Kidney capillary endothelial cell (primary cell): ENCODE data around the gene NCOA5.
A peak's percentile ranks its signal among the peaks of the same experiment; 100 is the strongest.

ENCODE experiments used
- DNase-seq: peaks from one replicate; pipeline ENCODE4 v3.0.0-alpha.2; 2018; ENCODE audit warnings: low spot score

Gene NCOA5

DNA sequence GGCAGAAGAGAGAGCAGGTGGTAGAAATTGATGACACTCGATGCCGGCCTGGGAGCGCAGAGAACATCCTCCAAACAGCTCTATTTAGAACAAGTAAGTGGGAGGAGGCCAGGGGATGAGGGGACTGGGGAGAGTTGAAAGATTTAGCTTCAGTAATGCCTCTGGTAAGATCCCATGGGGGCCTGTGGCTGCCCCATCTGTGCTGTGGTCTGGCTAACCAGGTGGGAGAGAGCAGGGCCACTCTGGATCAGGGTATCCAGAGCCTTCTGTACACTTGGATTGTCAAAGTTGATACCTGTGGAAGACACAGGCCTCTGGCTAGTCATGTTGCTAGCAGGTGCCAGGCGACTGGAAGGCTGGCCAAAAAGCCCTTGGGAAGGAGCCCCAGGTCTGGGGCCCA is 27.6 kb downstream of the NCOA5 start:
- DNase-seq = no peak

DNA sequence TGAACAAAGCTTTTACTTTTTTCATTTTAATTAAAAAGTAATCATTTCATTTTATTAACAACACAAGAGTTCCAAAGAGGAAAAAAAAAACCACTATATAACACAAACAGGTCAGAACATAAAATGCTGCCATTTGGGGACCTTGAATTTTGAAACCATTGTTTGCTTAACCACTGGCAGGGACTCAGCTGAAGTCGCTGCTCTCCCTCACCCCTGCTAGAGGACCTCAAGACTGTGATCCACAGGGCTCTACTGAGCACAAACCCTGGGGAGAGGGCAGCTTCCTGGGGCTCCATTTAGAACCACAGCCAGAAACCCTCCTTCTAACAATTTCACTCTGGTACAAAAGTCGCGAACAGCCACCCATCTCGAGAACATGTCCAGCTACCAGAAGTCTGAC is 28.8 kb downstream of the NCOA5 start:
- DNase-seq = no peak

DNA sequence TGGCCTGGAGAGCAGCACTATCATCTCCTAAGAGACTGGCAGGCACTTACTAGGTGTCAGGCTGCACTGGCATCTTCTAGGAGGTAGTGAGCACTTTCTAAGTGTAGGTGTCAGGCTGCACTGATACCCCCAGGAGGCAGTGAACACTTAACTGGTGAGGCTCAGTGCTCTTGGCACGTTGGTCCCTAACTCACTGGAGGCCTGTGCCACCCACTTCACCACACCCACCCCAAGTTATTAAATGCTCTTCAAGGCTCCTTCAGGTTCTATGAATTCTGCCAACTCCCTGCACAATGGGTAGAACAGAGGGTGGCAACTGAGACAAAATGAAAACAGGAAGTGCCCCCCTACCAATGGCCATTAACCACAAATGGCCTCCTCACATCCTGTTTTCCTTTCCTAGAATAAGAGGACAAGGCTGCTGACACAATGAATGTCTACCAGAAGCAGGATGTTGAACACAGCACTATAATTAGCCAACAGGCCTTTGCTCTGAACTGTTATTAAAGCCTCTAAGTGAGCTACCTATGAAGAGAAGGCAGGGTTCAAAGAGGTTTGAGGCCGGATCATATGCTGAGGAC is 29.4 kb downstream of the NCOA5 start:
- peak; percentile 61 for DNase-seq

DNA sequence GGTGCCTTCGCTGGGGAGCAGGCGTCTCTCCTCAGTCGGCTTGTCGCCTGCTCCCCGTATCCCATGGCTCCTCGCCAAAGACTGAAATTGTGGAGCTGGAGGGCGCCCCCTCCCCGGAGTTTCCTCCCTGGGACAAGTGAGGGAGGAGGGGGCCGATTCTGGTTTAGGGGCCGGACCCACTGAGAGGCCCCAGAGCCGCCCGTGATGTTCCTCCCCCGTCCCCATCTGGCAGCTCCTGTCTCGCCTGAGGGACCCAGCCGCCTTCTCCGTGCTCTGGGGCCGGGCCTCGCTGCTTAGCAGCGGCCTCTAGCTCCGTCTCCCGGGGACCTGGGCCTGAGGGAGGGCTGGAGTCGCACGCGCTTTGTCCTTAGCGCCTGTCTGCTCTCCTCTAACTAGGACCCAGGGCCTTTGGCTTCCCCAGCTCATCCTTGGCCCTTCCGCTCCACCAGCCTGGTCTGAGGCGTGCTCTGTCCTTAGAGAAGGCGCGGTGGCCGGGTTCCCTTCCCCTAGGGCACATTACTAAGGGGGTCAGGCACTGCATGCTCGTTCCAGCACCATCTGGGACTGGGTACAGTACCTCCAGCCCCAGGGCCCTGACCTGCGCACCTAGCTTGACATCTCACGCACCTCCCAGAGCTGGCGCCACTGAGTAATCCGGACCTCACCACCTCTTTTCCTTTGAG is 31.0 kb downstream of the NCOA5 start:
- no peak for DNase-seq

DNA sequence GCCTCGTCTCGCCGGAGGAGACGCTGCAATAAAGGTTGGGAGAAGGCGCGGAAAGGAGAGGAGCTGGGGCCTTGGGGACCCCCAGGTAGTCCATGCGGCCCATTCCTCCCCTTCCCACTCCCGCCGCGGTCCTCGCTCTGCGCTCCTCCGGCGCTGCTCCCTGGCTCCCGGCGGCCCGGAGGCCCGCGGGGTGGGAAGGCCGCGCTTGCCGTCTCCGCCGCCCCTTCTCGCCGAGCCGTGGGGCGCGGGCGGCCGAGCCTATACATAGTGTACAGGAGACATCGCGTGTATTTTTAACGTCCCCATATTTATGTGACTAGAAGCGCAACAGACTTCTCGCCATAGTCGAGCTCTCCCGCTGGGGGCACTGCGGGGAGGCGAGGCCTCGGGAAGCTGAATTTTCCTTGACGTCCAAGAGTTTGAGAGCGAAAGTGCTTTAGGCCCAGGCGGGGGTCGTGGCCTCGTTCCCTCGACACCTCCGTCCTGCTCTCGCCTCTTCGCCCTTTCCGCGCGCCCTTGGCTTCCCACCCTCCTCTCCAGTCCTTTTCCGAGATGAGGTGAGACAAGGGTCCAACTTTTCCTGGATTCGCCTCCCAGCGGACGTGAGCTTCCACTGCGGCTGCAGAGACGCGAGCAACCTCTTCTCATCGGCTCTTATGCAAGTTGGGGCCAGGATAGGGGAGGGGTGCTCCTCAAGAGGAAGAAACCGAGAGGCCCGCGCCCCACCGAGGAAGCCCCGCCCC is 31.7 kb downstream of the NCOA5 start:
- peak; percentile 38 for DNase-seq

DNA sequence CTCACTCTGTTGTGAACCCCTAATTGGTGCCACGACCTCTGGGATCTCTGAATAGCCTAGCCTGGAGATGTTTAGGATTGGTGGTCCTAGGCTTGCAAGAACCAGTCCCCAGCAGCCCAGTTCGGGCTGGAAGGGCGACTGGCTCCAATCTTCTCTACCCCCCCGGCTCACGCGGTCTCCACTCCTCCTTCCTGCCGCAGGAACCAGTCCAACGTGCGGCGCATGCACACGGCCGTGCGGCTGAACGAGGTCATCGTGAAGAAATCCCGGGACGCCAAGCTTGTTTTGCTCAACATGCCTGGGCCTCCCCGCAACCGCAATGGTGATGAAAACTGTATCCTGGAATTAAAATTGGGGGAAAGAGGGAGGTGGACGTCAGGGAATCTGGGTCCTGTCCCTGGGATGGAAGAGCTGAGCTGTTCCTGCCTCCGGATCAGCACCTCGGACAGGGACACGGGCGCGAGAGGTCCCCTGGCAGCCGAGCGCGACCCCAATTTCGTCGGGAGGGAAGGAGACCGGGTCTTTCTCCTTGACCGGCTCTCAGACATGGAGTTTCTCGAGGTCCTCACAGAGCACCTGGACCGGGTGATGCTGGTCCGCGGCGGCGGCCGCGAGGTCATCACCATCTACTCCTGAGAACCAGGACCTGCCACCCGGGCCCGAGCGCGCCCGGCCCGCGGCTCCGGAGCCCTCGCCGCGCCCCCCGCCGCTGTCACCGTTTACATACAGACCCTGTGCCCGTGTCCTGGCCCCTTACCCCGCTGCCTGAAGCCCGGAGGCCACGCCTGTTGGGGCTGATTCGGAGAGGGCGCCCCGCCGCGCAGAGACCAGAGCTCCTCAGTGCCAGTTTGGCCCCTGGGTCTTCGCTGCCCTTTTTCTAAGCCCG is 32.5 kb downstream of the NCOA5 start:
- peak; percentile 31 for DNase-seq

DNA sequence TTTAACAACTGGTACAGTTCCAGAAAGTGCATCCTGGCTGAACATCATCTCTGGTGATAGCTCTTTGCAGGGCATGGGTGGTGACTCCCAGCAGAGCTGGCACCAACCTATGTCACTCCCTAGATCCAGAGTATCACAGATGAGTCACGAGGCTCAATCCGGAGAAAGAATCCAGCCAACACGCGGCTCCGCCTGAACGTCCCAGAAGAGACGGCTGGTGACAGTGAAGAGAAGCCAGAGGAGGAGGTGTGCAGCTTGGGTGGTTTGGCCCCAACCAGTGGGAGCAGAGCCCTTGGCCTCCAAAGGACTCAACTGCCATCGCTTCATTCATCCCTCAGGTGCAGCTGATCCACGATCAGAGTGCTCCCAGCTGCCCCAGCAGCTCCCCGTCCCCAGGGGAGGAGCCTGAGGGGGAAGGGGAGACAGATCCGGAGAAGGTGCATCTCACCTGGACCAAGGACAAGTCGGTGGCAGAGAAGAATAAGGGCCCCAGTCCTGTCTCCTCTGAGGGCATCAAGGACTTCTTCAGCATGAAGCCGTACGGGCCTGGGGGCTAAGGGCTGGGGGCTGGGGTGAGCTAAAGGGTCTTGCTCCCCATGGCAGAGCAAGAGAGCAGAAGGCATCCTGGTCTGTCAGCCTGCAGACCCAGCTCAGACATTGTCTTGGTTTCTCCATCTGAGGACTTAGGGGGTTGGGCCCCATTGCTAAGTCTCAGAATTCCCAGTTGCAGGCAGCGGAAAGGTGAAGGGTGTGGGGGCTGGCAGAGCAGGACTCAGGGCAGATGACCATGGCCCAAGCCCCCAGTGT is 33.5 kb downstream of the NCOA5 start:
- no peak for DNase-seq

DNA sequence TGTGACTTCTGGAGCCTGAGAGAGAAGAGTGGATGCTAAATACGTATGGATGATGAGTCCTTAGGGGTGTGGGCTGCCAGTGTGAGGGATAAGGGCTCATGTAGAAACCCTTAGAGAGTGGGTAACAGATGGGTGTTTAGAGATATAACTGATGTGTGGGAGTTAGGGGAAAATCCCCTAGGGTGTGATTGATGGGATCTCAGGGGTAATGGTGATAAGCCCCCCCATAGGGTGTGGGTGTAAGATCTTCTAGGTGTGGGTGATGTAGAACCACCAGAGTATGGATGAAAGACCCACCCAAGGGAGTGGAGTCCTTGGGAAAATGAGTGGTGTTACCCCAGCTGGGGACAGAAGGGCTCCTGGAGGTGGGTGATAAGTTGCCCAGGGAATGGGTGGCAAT is 34.5 kb downstream of the NCOA5 start:
- no peak for DNase-seq

DNA sequence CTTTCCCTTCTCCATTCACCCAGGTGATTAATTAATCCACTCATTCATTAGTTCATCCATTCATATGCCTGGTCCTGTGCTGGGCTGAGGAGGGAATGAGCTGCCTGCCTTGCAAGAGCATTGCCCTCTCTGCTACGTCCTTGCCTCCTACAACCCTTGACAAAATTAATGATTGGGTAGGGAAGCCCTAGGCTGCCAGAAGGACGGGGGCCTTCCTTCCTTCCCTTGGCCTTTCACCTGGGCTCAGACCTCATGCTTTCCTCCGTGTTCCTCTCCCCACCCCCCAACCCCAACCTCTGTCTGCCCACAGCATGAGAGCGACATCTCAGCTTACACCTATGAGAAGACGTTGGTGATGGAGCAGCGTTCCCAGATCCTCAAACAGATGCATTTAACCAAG is 35.2 kb downstream of the NCOA5 start:
- no peak for DNase-seq

DNA sequence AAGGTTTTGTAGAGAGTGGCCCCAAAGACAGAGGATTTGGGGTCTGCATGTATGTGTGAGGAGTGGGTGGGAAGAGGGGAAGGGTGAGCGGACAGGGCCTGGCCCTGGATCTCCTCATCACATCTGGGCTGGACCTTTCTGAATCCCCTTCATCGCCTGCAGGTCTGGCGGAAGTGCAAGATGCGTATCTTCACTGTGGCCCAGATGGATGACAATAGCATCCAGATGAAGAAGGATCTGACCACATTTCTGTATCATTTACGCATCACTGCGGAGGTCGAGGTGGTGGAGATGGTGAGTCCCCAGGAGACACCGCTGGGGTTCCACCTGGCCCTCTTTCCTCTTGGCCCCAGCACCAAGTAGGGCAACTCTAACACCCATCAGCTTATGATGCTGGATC is 36.3 kb downstream of the NCOA5 start:
- DNase-seq = no peak

DNA sequence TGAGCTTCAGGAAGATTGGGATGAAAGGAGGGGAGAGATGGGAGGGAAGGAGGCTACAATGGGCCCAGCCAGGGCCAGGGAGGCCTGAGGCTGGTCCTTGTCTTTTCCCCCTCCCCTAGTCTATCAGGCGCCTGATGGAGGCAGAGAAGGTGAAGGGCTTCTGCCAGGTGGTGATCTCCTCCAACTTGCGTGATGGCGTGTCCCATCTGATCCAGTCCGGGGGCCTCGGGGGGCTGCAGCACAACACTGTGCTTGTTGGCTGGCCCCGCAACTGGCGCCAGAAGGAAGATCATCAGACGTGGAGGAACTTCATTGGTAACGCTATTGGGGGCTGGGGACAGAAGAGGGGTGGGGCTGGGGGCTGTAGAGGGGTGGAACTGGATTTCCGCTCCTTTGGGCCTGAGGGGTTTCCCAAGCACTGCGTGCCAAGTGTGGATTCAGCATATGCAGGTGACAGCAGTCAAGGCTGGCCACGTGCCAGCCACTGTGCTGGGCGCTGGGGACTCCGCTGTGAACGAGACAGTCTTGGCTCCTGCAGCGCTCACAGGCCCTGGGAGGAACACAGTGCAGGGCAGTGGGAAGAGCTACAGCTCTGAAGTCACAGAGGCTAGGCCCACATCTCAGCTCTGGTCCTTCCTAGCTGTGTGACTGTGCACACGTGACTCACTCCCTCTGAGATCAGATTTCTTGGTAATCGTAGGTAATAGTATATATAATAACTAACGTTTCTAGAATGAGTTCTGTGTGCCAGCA is 38.0 kb downstream of the NCOA5 start:
- no peak for DNase-seq

DNA sequence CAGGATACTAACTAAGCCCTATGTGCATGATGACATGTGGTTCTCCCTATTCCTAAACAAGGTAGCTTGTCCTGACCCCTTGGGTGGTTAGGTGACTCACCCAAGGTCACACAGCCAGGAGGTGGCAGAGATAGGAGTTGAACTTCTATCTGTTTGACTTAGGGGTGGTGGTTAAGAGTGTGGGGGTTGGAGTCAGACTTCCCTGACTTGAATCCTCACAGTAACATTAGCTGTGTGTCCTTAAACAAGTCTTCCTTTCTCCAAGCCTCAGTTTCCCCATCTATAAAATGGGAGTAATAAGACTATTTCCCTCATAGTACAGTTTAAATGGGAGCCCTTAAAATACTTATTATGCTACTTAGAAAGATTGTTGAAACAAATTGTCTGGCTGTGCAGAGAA is 38.9 kb downstream of the NCOA5 start:
- no peak for DNase-seq

DNA sequence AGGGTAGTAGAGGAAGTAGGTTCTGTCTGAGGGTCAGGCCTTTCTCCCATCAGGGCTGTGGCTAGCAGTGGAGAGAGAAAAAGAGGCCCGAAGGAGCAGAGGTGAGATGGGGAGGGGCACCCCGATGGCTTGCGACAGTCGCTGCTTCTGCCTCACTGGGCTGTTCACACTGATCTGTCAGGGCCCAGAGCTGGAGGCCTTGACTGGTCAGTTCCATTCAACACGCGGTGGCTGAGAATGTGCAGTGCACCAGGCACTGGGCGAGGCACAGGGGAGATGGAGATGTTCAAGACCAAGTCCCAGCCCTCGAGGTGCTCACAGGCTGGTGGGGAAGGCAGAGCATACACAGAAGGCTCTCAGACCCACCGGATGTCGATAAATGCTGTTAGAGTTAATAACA is 39.3 kb downstream of the NCOA5 start:
- DNase-seq = no peak

DNA sequence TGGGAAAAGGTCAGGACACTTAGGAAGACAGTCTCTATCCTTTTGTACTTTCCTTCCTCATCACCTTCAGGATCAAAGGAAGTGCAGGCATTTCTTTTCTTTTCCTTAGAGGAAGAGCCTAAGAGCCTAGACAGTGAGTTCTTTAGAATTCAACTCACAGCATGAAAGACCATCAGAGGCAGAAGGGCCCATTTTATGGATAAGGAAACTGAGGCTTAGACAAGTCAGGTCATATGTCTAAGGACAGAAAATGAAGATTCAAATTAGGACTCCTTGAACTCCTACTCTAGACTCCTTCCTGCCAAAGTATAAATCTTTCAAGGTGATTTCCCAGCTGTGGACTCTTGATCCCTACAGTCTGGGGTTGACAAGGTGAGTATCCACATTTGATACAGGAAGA is 39.9 kb downstream of the NCOA5 start:
- no peak for DNase-seq

DNA sequence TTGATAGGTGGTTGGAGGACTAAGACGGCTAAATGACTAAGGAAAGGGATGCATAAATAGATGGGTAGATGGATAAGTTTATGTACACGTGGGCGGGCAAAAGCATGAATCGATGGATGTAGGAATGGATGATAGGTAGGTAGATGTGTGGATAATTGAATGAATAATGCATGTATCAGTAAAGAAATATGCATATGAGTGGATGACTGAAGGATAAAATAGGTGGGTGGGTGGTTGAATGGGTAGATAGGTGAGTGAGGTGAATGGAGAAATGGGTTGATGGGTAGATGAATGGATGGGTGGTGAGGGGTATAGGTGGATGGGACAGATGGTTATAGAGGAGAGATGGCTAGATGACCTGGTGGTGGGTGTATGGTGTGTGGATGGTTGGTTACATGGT is 40.6 kb downstream of the NCOA5 start:
- no peak for DNase-seq

DNA sequence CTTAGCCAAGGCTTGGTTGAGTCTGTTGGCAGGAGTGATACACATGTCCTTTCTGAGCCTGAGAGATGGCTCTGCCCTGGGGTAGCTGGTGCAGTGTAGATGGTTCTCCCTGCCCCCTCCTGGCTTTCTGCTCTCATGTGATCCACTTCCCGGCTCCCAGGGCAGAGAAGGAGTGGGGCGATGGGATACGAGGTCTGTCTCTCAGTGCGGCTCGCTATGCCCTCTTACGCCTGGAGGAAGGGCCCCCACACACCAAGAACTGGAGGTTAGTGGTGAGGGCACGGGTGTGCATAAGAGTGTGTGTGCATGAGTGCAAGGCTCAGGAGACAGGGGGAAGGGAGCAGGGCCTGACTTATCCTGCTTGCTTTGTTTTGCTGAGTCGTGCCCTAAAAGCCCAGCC is 41.9 kb downstream of the NCOA5 start:
- DNase-seq = no peak

DNA sequence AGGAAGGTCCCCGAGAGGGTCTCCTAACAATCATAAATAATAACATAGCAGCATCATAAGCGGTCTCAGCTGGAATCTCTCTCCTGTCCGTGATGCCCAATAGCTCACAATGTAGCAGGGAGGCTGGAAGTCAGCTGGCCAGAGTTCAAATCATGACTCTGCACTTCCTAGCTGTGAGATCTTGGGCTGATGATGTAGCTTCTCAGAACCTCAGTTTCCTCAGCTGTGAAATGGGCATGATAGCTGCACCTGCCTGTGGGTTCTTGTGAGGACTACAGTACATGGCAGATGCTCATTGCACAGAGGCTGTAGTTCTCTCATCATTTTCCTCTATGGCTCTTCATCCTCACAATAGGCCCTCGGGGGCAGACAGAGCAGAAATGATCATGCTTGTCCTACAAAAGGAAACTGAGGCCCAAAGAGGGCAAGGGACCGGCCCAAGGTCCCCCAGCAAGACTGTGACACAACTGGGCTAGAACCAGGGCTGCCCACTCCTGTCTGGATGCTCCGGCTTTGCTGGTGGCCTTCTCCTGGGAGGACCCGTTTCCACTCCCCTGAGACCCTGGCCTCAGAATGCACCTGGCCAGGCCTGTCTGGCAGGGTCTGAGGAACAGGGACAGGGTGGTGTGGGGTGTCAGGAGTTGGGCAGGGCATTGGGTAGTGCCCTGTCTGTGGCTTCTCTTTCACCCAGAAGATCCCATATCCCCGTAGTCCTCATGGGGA is 43.0 kb downstream of the NCOA5 start:
- no peak for DNase-seq

DNA sequence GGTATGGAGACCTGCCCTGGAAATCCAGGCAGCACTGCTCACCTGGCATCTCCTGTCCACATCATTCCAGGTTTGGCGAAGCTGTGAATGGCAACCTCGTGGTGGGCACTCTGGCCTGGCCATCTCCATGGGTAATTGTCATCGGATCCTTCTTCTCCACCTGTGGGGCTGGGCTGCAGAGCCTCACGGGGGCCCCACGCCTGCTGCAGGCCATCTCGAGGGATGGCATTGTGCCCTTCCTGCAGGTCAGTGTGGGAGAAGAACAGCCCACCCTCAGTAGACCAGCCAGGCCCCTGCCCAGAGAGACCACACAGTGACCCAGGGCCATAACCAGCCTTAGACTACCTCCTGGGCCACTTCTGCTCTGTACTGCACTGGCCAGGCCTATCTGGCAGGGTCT is 44.9 kb downstream of the NCOA5 start:
- no peak for DNase-seq

DNA sequence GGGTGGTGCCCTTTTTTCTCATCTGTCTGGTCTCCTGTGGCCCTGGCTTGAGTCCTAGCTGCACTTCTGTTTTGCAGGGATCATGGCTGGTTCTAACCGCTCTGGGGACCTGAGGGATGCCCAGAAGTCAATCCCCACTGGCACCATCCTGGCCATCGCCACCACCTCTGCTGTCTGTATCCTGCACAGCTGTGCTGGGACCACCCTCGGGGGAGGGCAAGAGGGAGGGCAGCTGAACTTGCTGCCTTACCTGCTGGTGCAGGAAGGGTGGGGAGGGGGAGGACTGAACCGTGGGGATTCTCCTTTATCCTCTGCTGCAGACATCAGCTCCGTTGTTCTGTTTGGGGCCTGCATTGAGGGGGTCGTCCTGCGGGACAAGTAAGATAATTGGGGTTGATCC is 46.2 kb downstream of the NCOA5 start:
- no peak for DNase-seq

DNA sequence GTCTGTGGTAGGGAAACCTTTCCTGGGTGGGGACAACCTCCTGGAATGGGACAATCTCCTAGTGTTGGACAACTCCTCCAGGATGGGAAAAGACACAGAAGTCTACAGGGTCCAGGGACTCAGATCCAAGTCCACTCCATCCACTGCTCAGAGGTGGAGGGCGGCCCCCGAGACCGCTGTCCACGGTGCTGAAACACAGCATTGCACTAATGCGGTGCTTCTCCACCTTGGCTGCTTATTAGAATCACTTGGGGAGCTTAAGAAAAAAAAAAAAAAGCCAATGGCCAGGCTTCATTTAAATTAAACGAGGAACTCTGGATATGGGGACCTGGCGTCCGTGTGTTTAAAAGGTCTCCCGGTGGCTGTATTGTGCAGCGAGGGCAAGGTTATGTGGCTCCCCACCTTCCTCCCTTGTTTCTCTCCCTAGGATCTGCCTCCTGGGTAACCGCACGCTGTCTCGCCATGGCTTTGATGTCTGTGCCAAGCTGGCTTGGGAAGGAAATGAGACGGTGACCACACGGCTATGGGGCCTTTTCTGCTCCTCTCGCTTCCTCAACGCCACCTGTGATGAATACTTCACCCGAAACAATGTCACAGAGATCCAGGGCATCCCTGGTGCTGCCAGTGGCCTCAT is 48.7 kb downstream of the NCOA5 start:
- peak; percentile 45 for DNase-seq
